22Rv1 (cell line): ENCODE measurements around the gene KCNK2.

Source experiments
- ZFX ChIP-seq: fragments of 450-650 bp; IDR thresholded peaks from 2 replicates; pipeline ENCODE4 v1.6.1; 2017; ENCODE audit warnings: antibody characterized with exemption, borderline replicate concordance
- TF ChIP-seq, protein P1 (sequence below): fragments of 450-650 bp; IDR thresholded peaks from 2 replicates; pipeline ENCODE4 v1.5.1; 2017; ENCODE audit warnings: mild to moderate bottlenecking

DNA sequence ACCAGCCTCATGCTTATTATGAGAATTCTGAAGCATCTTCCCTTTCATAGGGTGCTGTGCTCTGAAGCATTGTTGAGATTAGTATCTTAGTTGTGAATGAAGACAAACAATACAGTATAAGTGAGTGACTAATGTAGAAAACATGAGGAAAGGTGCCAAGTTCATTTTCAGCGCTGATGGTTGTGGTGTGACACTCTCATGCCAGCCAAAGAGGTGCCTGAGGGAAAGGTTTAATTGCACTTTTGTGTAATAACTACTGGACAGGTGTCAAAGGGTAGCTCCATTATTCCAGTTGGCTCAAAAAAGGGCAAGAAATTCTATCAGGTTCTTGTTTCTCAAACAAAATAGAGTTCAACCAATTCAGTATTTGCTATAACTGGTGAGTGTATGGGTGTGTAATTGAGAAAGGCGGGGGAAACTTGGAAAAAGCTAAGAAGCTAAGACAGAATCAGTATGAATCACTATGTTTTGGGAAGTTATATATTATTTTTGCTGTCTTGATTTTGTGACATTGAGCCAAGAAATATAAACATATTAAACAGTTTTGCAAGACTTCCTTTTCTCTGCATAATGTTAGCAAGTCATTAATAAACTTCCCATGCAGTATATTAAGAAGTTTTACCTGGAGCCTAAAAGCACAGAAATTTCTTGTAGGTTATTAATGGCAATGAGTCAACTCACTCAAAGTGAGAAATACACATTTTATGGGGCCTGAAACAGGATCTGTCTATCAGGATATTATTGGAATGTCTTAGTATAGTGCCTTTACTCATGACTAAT lies 31.8 kb downstream of the KCNK2 start:
- TF ChIP-seq, protein P1, sequence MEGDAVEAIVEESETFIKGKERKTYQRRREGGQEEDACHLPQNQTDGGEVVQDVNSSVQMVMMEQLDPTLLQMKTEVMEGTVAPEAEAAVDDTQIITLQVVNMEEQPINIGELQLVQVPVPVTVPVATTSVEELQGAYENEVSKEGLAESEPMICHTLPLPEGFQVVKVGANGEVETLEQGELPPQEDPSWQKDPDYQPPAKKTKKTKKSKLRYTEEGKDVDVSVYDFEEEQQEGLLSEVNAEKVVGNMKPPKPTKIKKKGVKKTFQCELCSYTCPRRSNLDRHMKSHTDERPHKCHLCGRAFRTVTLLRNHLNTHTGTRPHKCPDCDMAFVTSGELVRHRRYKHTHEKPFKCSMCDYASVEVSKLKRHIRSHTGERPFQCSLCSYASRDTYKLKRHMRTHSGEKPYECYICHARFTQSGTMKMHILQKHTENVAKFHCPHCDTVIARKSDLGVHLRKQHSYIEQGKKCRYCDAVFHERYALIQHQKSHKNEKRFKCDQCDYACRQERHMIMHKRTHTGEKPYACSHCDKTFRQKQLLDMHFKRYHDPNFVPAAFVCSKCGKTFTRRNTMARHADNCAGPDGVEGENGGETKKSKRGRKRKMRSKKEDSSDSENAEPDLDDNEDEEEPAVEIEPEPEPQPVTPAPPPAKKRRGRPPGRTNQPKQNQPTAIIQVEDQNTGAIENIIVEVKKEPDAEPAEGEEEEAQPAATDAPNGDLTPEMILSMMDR, result no peak
- no peak for TF ChIP-seq ZFX
